ENCODE results near the gene CORO2A.

- TF ChIP-seq EZH2 (IDR thresholded peaks at IDR 0.05), result no peak
- no peak for TF ChIP-seq POLR2AphosphoS5 (IDR thresholded peaks at IDR 0.05; ENCODE audit: borderline replicate concordance, low read depth, low read length)
- TF ChIP-seq FOXP2 (optimal IDR thresholded peaks at IDR 0.05; ENCODE audit: control extremely low read depth, extremely low read length, insufficient read depth), result no peak
Observed at GRCh38 chr9:98161851-98162250, 30.6 kb downstream of the CORO2A start.

All from SK-N-MC (cell line).